LHCN-M2 (cell line): ENCODE measurements around the gene LMAN1L. TPM values are rescaled to one million over a fixed set of nuclear protein-coding genes. Genes with fewer than 3 reads are reported as not detected.

ENCODE experiments used
- DNase-seq: peaks from one replicate; pipeline ENCODE4 v3.0.0-alpha.2; 2012; ENCODE audit warnings: low read depth
- polyA plus RNA-seq: library from polyadenylated mRNA; unstranded; fragments of >200 nt; gene quantifications from one replicate; pipeline ENCODE4 v1.2.1, GENCODE V29; 2012; ENCODE audit warnings: missing spikeins
- total RNA-seq: library from RNA; depleted of rRNA; stranded (reverse); fragments of >200 nt; gene quantifications from 2 replicates; pipeline ENCODE4 v1.2.3, GENCODE V29; 2014; rRNA removed

LMAN1L gene
- total RNA-seq = 0.06 TPM in 1 of 2 replicates, not detected in the other
- not detected for polyA plus RNA-seq

GRCh38 chr15:74812533-74812932, at the start of gene LMAN1L:
LMAN1L (plus strand) TSS chr15:74812835; CDS start chr15:74812855, 20 bp downstream.
- no peak for DNase-seq

- DNase-seq = no peak
Observed at GRCh38 chr15:74763416-74763815, 49.2 kb upstream of the LMAN1L start.

GRCh38 chr15:74767167-74768098, 45.2 kb upstream of the LMAN1L start:
- DNase-seq = no peak

GRCh38 chr15:74768099-74768770, 44.4 kb upstream of the LMAN1L start:
- DNase-seq = no peak

- peak; percentile 38 for DNase-seq
Observed at GRCh38 chr15:74768771-74769342, 43.8 kb upstream of the LMAN1L start.

- DNase-seq = no peak
Observed at GRCh38 chr15:74769463-74770025, 43.1 kb upstream of the LMAN1L start.

- DNase-seq = no peak
Observed at GRCh38 chr15:74770211-74770903, 42.3 kb upstream of the LMAN1L start.

- no peak for DNase-seq
Observed at GRCh38 chr15:74773329-74773728, 39.3 kb upstream of the LMAN1L start.

GRCh38 chr15:74773731-74774252, 38.8 kb upstream of the LMAN1L start:
- DNase-seq = no peak

GRCh38 chr15:74775132-74775562, 37.5 kb upstream of the LMAN1L start:
- DNase-seq = no peak

GRCh38 chr15:74775894-74776293, 36.7 kb upstream of the LMAN1L start:
- no peak for DNase-seq

- DNase-seq = no peak
Observed at GRCh38 chr15:74776821-74777768, 35.5 kb upstream of the LMAN1L start.

- no peak for DNase-seq
Observed at GRCh38 chr15:74777769-74778598, 34.7 kb upstream of the LMAN1L start.

GRCh38 chr15:74778599-74778970, 34.0 kb upstream of the LMAN1L start:
- DNase-seq = no peak

- DNase-seq = no peak
Observed at GRCh38 chr15:74779162-74779648, 33.4 kb upstream of the LMAN1L start.

GRCh38 chr15:74780523-74781430, 31.9 kb upstream of the LMAN1L start:
- no peak for DNase-seq

- DNase-seq = peak; percentile 59
Observed at GRCh38 chr15:74781431-74782258, 31.0 kb upstream of the LMAN1L start, which contains the start of gene CSK. CSK (plus strand) TSS chr15:74782080; CDS start chr15:74798298, 16,218 bp downstream.
